ENCODE results near the gene PDYN. TPM values are rescaled to one million over a fixed set of nuclear protein-coding genes. Genes with fewer than 3 reads are reported as not detected.

The PDYN gene
- total and polyA plus RNA-seq, 3 experiments from 2014 or later: not detected

- ChIA-PET CTCF (interaction anchor here (1.2 kb wide), 1 partner anchor 18 kb away, joined by 3 read pairs; no protein-coding TSS in a partner anchor), POLR2A (no interaction called here)
- Mint-ChIP-seq H3K27ac (peak overlapping the region in 1 of 8 donors; percentile 29), H3K27me3 (peaks cover 23 to 53% of the 10 kb centered on the region in 2 donors), H3K36me3 (no peaks in the 10 kb centered on the region), H3K4me1 (no peaks in the 10 kb centered on the region), H3K4me3 (no peak overlapping the region), H3K9me3 (peaks cover 0 to 1% (median 0%) of the 10 kb centered on the region in 5 donors)
- no peak for DNase-seq
- Histone ChIP-seq H3K36me3 (ENCODE audit: insufficient read depth, low read length) (no peaks in the 10 kb centered on the region), H3K9me3 (ENCODE audit: low read length) (no peaks in the 10 kb centered on the region), H3K27me3 (ENCODE audit: insufficient read depth, low read length, poor library complexity, severe bottlenecking) (peaks cover 2% of the 10 kb centered on the region), H3K4me3 (ENCODE audit: low read length) (no peak overlapping the region), H3K27ac (ENCODE audit: low read depth, low read length) (no peak overlapping the region), H3K4me1 (ENCODE audit: insufficient read depth, low read length) (no peaks in the 10 kb centered on the region)
Measured at GRCh38 chr20:1987826-1988225, 6.0 kb downstream of the PDYN start.

DNA sequence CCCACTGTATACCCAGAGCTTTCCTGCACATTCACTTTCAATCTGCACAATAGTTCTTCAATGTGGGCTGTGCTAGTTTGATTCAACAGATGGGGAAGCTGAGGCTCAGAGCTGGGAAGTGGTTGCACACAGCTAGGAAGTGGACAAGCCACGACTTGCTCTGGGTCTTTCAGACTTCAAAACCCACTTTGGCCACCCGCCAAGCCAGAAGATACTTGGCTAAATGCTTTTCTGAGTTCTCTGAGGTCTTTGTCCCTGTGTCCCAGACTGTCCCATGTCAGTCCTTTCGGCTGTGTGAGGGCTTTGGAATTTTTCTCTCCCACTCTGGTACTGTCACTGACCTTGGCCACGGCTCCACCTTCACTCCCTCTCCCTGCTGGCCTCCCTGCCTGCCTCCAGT, 10.6 kb downstream of the PDYN start:
- H3K4me1 ChIP-seq (ENCODE audit: insufficient read depth, low read length): no peaks in the 10 kb centered on the region
- H3K36me3 Mint-ChIP-seq: no peaks in the 10 kb centered on the region
- H3K9me3 Mint-ChIP-seq: peaks cover 0 to 1% (median 0%) of the 10 kb centered on the region in 5 donors
- H3K4me3 ChIP-seq (ENCODE audit: low read length): no peak overlapping the region
- ChIA-PET POLR2A (interaction anchor here (0.6 kb wide), 1 partner anchor 174 kb away, joined by 4 read pairs; no protein-coding TSS in a partner anchor), CTCF (interaction anchor here (1.3 kb wide), 1 partner anchor 18 kb away, joined by 3 read pairs; no protein-coding TSS in a partner anchor)
- no peaks in the 10 kb centered on the region for H3K9me3 ChIP-seq (ENCODE audit: low read length)
- no peaks in the 10 kb centered on the region for H3K4me1 Mint-ChIP-seq
- no peak overlapping the region for H3K4me3 Mint-ChIP-seq
- peak overlapping the region in 1 of 8 donors; percentile 29 for H3K27ac Mint-ChIP-seq
- no peaks in the 10 kb centered on the region for H3K36me3 ChIP-seq (ENCODE audit: insufficient read depth, low read length)
- no peaks in the 10 kb centered on the region for H3K27me3 ChIP-seq (ENCODE audit: insufficient read depth, low read length, poor library complexity, severe bottlenecking)
- DNase-seq: no peak
- peaks cover 24 to 56% of the 10 kb centered on the region in 2 donors for H3K27me3 Mint-ChIP-seq
- H3K27ac ChIP-seq (ENCODE audit: low read depth, low read length): no peak overlapping the region

DNA sequence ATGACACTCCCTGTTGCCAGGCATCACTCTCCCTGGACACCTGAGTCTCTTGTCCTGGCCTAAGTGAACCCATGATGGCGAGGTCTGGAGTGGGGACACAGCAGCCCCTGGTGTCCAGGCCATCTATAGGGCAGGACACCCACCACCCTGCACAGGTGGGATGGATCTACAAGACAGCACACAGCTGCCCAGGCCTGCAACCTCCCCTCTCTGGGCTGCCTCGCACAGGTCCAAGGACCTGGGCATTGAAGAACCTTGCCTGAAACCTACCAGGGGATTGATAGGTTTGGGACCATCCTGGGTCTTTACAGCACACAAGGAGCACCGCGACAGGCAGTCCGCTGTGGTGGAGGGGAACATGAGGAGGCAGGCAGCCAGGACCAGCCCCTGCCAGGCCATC, 11.2 kb downstream of the PDYN start:
- Histone ChIP-seq H3K36me3 (ENCODE audit: insufficient read depth, low read length) (no peaks in the 10 kb centered on the region), H3K4me3 (ENCODE audit: low read length) (no peak overlapping the region), H3K9me3 (ENCODE audit: low read length) (no peaks in the 10 kb centered on the region), H3K27ac (ENCODE audit: low read depth, low read length) (no peak overlapping the region), H3K27me3 (ENCODE audit: insufficient read depth, low read length, poor library complexity, severe bottlenecking) (no peaks in the 10 kb centered on the region), H3K4me1 (ENCODE audit: insufficient read depth, low read length) (no peaks in the 10 kb centered on the region)
- H3K4me1 Mint-ChIP-seq: no peaks in the 10 kb centered on the region
- H3K36me3 Mint-ChIP-seq: no peaks in the 10 kb centered on the region
- no peak overlapping the region for H3K27ac Mint-ChIP-seq
- CTCF ChIA-PET: interaction anchor here (1.3 kb wide), 1 partner anchor 18 kb away, joined by 3 read pairs; no protein-coding TSS in a partner anchor
- POLR2A ChIA-PET: interaction anchor here (0.6 kb wide), 1 partner anchor 175 kb away, joined by 4 read pairs; no protein-coding TSS in a partner anchor
- H3K9me3 Mint-ChIP-seq: peaks cover 0 to 1% (median 0%) of the 10 kb centered on the region in 5 donors
- no peak overlapping the region for H3K4me3 Mint-ChIP-seq
- peaks cover 23 to 55% of the 10 kb centered on the region in 2 donors for H3K27me3 Mint-ChIP-seq
- DNase-seq: no peak

DNA sequence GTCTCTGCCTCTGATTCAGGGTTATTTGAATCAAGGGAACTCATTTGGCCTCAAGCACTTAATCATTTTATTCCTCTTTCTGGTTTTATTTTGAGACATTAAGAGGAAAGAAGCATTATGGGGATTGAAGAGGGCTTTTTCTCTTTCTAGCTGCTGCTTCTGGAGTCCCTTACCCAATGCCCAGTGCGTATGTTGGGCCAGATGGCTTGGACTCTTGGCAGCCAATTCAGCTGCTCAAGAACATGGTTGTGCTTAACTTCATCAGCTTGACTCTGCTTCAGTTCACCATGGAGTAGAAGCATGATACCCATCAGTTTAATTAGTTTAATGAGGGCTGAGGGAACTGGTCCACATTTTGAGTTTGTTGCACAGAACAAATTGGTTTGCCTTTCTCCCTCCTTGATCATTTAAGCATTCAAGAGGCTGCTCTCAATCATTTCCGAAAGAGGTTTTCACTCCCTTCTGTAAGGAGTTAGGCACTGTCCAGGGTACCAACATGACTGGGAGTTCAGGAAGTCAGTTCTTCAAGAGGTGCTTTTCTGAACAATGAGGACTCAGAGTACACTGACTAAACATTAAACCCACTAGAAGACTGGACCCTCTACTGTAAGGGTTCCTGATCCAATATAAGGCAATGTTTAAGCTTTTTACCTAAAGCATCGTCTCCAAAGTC, 14.6 kb downstream of the PDYN start:
- ChIA-PET POLR2A (no interaction called here), CTCF (no interaction called here)
- H3K9me3 Mint-ChIP-seq: no peaks in the 10 kb centered on the region
- H3K4me1 Mint-ChIP-seq: no peaks in the 10 kb centered on the region
- no peaks in the 10 kb centered on the region for H3K9me3 ChIP-seq (ENCODE audit: low read length)
- no peak overlapping the region for H3K27ac Mint-ChIP-seq
- peaks cover 12 to 36% of the 10 kb centered on the region in 2 donors for H3K27me3 Mint-ChIP-seq
- H3K27me3 ChIP-seq (ENCODE audit: insufficient read depth, low read length, poor library complexity, severe bottlenecking): no peaks in the 10 kb centered on the region
- no peak overlapping the region for H3K4me3 Mint-ChIP-seq
- no peaks in the 10 kb centered on the region for H3K36me3 Mint-ChIP-seq
- no peak for DNase-seq
- H3K4me1 ChIP-seq (ENCODE audit: insufficient read depth, low read length): no peaks in the 10 kb centered on the region
- no peaks in the 10 kb centered on the region for H3K36me3 ChIP-seq (ENCODE audit: insufficient read depth, low read length)
- H3K4me3 ChIP-seq (ENCODE audit: low read length): no peak overlapping the region
- H3K27ac ChIP-seq (ENCODE audit: low read depth, low read length): no peak overlapping the region

DNA sequence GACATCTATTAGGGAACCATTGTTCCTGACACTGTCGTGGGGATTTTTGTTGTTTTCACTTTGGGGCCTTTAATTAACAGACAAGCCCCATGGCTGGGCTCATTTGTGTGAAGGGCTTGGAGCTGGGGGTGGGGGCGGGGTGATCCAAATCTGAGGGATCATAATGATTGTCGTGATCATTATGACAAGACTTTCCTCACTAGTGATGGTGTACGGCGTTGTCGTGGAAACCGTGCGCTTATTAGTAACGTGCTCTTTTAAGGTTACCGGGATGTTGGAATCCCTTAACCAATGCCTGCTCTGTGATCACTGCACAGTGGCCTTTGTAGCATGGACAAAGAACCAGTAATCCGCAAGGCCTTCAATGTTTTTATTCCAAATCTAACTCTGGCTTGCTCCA, 18.6 kb downstream of the PDYN start:
- Mint-ChIP-seq H3K4me3 (no peak overlapping the region), H3K27ac (no peak overlapping the region), H3K9me3 (no peaks in the 10 kb centered on the region), H3K27me3 (peaks cover 10 to 34% of the 10 kb centered on the region in 2 donors), H3K4me1 (no peaks in the 10 kb centered on the region), H3K36me3 (no peaks in the 10 kb centered on the region)
- Histone ChIP-seq H3K4me1 (ENCODE audit: insufficient read depth, low read length) (no peaks in the 10 kb centered on the region), H3K36me3 (ENCODE audit: insufficient read depth, low read length) (no peaks in the 10 kb centered on the region), H3K27me3 (ENCODE audit: insufficient read depth, low read length, poor library complexity, severe bottlenecking) (no peaks in the 10 kb centered on the region), H3K9me3 (ENCODE audit: low read length) (no peaks in the 10 kb centered on the region), H3K4me3 (ENCODE audit: low read length) (no peak overlapping the region), H3K27ac (ENCODE audit: low read depth, low read length) (no peak overlapping the region)
- ChIA-PET POLR2A (no interaction called here), CTCF (no interaction called here)
- no peak for DNase-seq

DNA sequence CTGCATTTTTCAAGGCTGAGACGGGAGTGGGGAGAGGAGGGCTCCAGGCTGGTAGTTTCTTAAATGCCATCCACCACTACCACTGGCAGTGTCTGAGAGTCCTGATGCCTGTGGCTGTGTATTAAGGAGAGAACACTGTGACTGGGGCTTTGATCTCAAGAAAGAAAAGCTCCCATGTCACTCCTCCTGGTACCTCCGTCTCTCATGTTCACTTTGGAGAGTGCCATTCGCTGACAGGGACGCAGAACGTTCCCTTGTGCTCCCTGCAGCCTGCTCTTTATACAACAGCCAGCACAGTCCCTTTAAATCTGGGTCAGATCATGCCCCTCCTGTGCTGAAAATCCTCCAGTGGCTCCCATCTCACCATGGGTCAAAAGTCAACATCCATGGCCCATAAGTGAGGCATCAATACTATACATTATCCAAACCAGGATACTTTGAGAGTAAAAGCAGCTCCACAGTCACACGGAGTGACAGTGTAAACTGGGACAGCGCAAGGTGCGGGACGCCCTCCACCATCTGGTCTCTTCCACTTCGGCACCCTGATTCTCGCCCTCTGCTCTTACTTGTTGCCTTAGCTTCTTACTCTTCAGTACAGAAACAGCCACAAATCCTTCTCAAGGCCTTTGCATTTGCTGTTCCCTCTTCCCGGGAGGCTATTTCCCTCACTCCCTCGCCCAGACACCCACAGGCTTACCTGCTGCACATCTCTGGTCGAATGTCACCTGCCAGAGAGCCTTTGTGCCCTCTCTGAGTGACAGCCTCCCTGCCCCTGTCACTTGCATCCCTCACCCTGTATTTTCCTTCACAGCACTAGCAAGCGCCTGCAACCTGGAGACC, 20.0 kb downstream of the PDYN start:
- Histone ChIP-seq H3K27ac (ENCODE audit: low read depth, low read length) (no peak overlapping the region), H3K4me1 (ENCODE audit: insufficient read depth, low read length) (no peaks in the 10 kb centered on the region), H3K4me3 (ENCODE audit: low read length) (no peak overlapping the region), H3K9me3 (ENCODE audit: low read length) (no peaks in the 10 kb centered on the region), H3K36me3 (ENCODE audit: insufficient read depth, low read length) (no peaks in the 10 kb centered on the region), H3K27me3 (ENCODE audit: insufficient read depth, low read length, poor library complexity, severe bottlenecking) (no peaks in the 10 kb centered on the region)
- H3K27me3 Mint-ChIP-seq: peaks cover 7 to 31% of the 10 kb centered on the region in 2 donors
- no peaks in the 10 kb centered on the region for H3K4me1 Mint-ChIP-seq
- no peak overlapping the region for H3K4me3 Mint-ChIP-seq
- no peaks in the 10 kb centered on the region for H3K36me3 Mint-ChIP-seq
- no peak overlapping the region for H3K27ac Mint-ChIP-seq
- H3K9me3 Mint-ChIP-seq: no peaks in the 10 kb centered on the region
- CTCF ChIA-PET: no interaction called here
- no peak for DNase-seq
- POLR2A ChIA-PET: no interaction called here

DNA sequence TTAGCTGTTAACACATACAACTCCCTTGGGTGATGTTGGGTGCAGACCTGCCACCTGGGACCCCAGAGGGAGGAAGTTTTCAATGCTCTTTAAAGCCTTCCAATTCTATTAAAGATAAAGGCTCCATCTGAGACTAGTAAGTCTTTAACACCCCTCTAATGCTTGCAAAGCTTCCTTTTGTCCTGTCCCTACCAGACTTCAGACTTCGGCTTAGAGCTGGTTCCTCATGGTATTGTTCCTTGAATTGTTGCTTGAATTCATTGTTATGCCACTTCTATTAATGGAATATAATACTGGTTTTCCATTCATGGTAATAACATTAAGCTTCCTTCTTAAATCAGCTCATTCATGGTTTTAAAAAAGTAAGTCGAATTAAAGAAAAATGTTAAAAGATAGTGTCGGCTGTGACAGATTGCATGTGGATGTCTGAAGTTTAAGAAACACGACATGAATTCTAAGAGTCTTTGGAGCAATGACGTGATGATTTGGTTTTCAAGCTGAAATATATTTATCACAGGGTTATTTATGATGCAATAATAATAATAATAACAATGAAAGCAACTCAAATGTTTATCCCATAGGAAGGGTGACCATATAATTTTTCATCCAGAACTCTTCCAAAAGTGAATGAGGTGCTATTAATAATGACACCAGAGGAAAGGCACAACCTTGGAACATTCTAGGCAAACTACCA, 21.8 kb downstream of the PDYN start:
- H3K27ac Mint-ChIP-seq: no peak overlapping the region
- no peak overlapping the region for H3K4me3 Mint-ChIP-seq
- DNase-seq: no peak
- H3K9me3 ChIP-seq (ENCODE audit: low read length): no peaks in the 10 kb centered on the region
- no peaks in the 10 kb centered on the region for H3K36me3 Mint-ChIP-seq
- no peaks in the 10 kb centered on the region for H3K4me1 ChIP-seq (ENCODE audit: insufficient read depth, low read length)
- no peaks in the 10 kb centered on the region for H3K9me3 Mint-ChIP-seq
- no peak overlapping the region for H3K27ac ChIP-seq (ENCODE audit: low read depth, low read length)
- ChIA-PET POLR2A (no interaction called here), CTCF (interaction anchor here (0.9 kb wide), 1 partner anchor 200 kb away, joined by 3 read pairs; no protein-coding TSS in a partner anchor)
- H3K27me3 ChIP-seq (ENCODE audit: insufficient read depth, low read length, poor library complexity, severe bottlenecking): no peaks in the 10 kb centered on the region
- no peaks in the 10 kb centered on the region for H3K36me3 ChIP-seq (ENCODE audit: insufficient read depth, low read length)
- H3K27me3 Mint-ChIP-seq: peaks cover 6 to 24% of the 10 kb centered on the region in 2 donors
- no peak overlapping the region for H3K4me3 ChIP-seq (ENCODE audit: low read length)
- H3K4me1 Mint-ChIP-seq: no peaks in the 10 kb centered on the region

- Histone ChIP-seq H3K27me3 (ENCODE audit: insufficient read depth, low read length, poor library complexity, severe bottlenecking) (no peaks in the 10 kb centered on the region), H3K9me3 (ENCODE audit: low read length) (no peaks in the 10 kb centered on the region), H3K27ac (ENCODE audit: low read depth, low read length) (no peak overlapping the region), H3K4me1 (ENCODE audit: insufficient read depth, low read length) (peaks cover 10% of the 10 kb centered on the region), H3K36me3 (ENCODE audit: insufficient read depth, low read length) (no peaks in the 10 kb centered on the region), H3K4me3 (ENCODE audit: low read length) (no peak overlapping the region)
- no peaks in the 10 kb centered on the region for H3K36me3 Mint-ChIP-seq
- no peaks in the 10 kb centered on the region for H3K9me3 Mint-ChIP-seq
- DNase-seq: no peak
- H3K4me1 Mint-ChIP-seq: peaks cover 7% of the 10 kb centered on the region in 3 donors
- CTCF ChIA-PET: no interaction called here
- peaks cover 20 to 34% of the 10 kb centered on the region in 2 donors for H3K27me3 Mint-ChIP-seq
- H3K27ac Mint-ChIP-seq: no peak overlapping the region
- POLR2A ChIA-PET: no interaction called here
- H3K4me3 Mint-ChIP-seq: no peak overlapping the region
Measured at GRCh38 chr20:1968964-1969363, 24.9 kb downstream of the PDYN start.

Measured in CD8-positive, alpha-beta memory T cell (primary cell).